Measurements from ENCODE around the gene KIF4A.

DNA sequence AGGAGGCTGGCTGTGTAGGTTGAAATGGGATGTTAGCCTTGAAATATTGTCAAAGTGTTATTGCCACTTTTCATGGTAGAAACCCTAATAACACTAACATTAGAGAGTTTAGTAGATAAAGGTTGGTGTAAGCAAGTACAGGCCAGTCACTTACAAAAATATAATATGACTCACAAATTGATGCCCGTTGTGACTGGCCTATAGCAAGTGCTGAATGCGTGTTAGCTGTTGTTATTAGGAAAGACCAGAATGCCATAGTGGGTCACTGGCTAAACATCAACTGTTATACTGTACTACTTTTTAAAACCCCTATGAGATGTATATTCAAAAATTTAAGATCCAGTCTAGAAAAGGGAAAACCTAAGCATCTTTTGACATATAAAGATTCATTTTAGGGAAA is 112.8 kb downstream of the KIF4A start:
- TF ChIP-seq, protein P1, sequence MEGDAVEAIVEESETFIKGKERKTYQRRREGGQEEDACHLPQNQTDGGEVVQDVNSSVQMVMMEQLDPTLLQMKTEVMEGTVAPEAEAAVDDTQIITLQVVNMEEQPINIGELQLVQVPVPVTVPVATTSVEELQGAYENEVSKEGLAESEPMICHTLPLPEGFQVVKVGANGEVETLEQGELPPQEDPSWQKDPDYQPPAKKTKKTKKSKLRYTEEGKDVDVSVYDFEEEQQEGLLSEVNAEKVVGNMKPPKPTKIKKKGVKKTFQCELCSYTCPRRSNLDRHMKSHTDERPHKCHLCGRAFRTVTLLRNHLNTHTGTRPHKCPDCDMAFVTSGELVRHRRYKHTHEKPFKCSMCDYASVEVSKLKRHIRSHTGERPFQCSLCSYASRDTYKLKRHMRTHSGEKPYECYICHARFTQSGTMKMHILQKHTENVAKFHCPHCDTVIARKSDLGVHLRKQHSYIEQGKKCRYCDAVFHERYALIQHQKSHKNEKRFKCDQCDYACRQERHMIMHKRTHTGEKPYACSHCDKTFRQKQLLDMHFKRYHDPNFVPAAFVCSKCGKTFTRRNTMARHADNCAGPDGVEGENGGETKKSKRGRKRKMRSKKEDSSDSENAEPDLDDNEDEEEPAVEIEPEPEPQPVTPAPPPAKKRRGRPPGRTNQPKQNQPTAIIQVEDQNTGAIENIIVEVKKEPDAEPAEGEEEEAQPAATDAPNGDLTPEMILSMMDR (IDR thresholded peaks at IDR 0.05), result no peak
- TF ChIP-seq POLR2A (IDR thresholded peaks at IDR 0.05), result no peak
